Left lobe of liver (tissue), 2 donors: ENCODE data around the gene MRFAP1L1. TPM values are rescaled to one million over a fixed set of nuclear protein-coding genes. Genes with fewer than 3 reads are reported as not detected.

Experiments
- ATAC-seq: fragments of 200-7000 bp; cut with Tn5 transposase; one replicate; pipeline ENCODE4 v1.9.1; 2020; ENCODE audit warnings: mild to moderate bottlenecking, moderate library complexity
- DNase-seq: peaks from one replicate; pipeline ENCODE4 v3.0.0-alpha.2; 2020; ENCODE audit warnings: low spot score
- total RNA-seq: library from RNA; stranded (reverse); gene quantifications from one replicate; pipeline ENCODE4 v1.2.1, GENCODE V29; 2021
- donor health status: DM: no; HTN: no; CAD: no; lungs with moderate emphysema.
- donor health status: DM: no; HTN: yes; CAD: no.

MRFAP1L1 gene
- total RNA-seq, 1 donor from 2014 or later: 26.7 TPM

GRCh38 chr4:6718932-6719610 lies 9.4 kb upstream of the MRFAP1L1 start:
- DNase-seq: no peak
- no peak for ATAC-seq

GRCh38 chr4:6716958-6717655 lies 7.4 kb upstream of the MRFAP1L1 start:
- no peak for DNase-seq

GRCh38 chr4:6716018-6716911 lies 6.6 kb upstream of the MRFAP1L1 start, which contains the start of gene BLOC1S4:
TSS of gene BLOC1S4 (plus strand) at chr4:6716174. CDS start at chr4:6716210, 36 bp downstream.
- DNase-seq (peak; percentile 91), ATAC-seq (peak; percentile 93)

More at GRCh38 chr4:6716958-6717655, 7.4 kb upstream of the MRFAP1L1 start:
- ATAC-seq: no peak

- no peak for ATAC-seq
Measured at GRCh38 chr4:6715704-6716017, 6.0 kb upstream of the MRFAP1L1 start.

GRCh38 chr4:6714954-6715353 lies 5.3 kb upstream of the MRFAP1L1 start:
- DNase-seq: no peak
- ATAC-seq: no peak

More at GRCh38 chr4:6715704-6716017, 6.0 kb upstream of the MRFAP1L1 start:
- no peak for DNase-seq

GRCh38 chr4:6710996-6711395 lies 1.3 kb upstream of the MRFAP1L1 start:
- DNase-seq: no peak
- ATAC-seq: no peak

- DNase-seq: no peak
- ATAC-seq: no peak
Measured at GRCh38 chr4:6710282-6710681, 617 bp upstream of the MRFAP1L1 start.

GRCh38 chr4:6706173-6706572 lies 3.5 kb downstream of the MRFAP1L1 start:
- ATAC-seq: no peak
- no peak for DNase-seq

- no peak for ATAC-seq
- no peak for DNase-seq
Measured at GRCh38 chr4:6705646-6706045, 4.0 kb downstream of the MRFAP1L1 start.

- ATAC-seq: no peak
Measured at GRCh38 chr4:6703786-6704185, 5.9 kb downstream of the MRFAP1L1 start.

GRCh38 chr4:6702761-6703160 lies 6.9 kb downstream of the MRFAP1L1 start:
- ATAC-seq (no peak), DNase-seq (no peak)

More at GRCh38 chr4:6703786-6704185, 5.9 kb downstream of the MRFAP1L1 start:
- no peak for DNase-seq

GRCh38 chr4:6701371-6701770 lies 8.3 kb downstream of the MRFAP1L1 start:
- DNase-seq (no peak), ATAC-seq (no peak)

GRCh38 chr4:6699903-6700302 lies 9.8 kb downstream of the MRFAP1L1 start:
- DNase-seq: no peak
- ATAC-seq: no peak

- DNase-seq: no peak
- ATAC-seq: no peak
Measured at GRCh38 chr4:6699388-6699787, 10.3 kb downstream of the MRFAP1L1 start.

- DNase-seq (no peak), ATAC-seq (no peak)
Measured at GRCh38 chr4:6697131-6697530, 12.5 kb downstream of the MRFAP1L1 start.

GRCh38 chr4:6696611-6697010 lies 13.1 kb downstream of the MRFAP1L1 start:
- DNase-seq: no peak
- peak; percentile 12 for ATAC-seq

- ATAC-seq (peak; percentile 92), DNase-seq (peak; percentile 84)
Measured at GRCh38 chr4:6695660-6696610, 13.7 kb downstream of the MRFAP1L1 start.

GRCh38 chr4:6694177-6694901 lies 15.3 kb downstream of the MRFAP1L1 start:
- DNase-seq: no peak

More at GRCh38 chr4:6694177-6694901, 15.3 kb downstream of the MRFAP1L1 start:
- no peak for ATAC-seq
